ENCODE results near the gene DUSP11.
"Not testable (repeated sequence)": the region's sequence is repeated elsewhere in the genome, so short reads cannot be mapped to it uniquely, and the experiment has no call there.

DUSP11 gene

GRCh38 chr2:73736855-73737779 lies 42.8 kb downstream of the DUSP11 start, which contains the start of gene TPRKB:
TPRKB (minus strand) TSS chr2:73737345; CDS start chr2:73734569, 2,776 bp downstream.
- Histone ChIP-seq H3K36me3 (ENCODE audit: insufficient read depth, low read length) (peaks cover 12% of the 10 kb centered on the region), H3K4me1 (ENCODE audit: insufficient read depth, low read length) (peaks cover 11% of the 10 kb centered on the region), H3K27ac (ENCODE audit: low read depth, low read length) (peak within 1 kb of the TSS; percentile 73), H3K27me3 (ENCODE audit: control insufficient read depth in 1 of 2, insufficient read depth in 2 of 2, low read length in 2 of 2) (no peaks in the 10 kb centered on the region), H3K9ac (ENCODE audit: low read length) (peak within 1 kb of the TSS; percentile 85), H3K4me3 (ENCODE audit: low read depth in 1 of 2, low read length in 2 of 2) (peak within 1 kb of the TSS; percentile 84 to 99), H3K9me3 (ENCODE audit: low read length) (no peaks in the 10 kb centered on the region)

- Histone ChIP-seq H3K36me3 (ENCODE audit: insufficient read depth, low read length) (peaks cover 14% of the 10 kb centered on the region), H3K4me1 (ENCODE audit: insufficient read depth, low read length) (peaks cover 11% of the 10 kb centered on the region), H3K4me3 (ENCODE audit: low read depth in 1 of 2, low read length in 2 of 2) (peak overlapping the region; percentile 84 to 99), H3K27me3 (ENCODE audit: control insufficient read depth in 1 of 2, insufficient read depth in 2 of 2, low read length in 2 of 2) (no peaks in the 10 kb centered on the region), H3K9ac (ENCODE audit: low read length) (peak overlapping the region; percentile 85), H3K27ac (ENCODE audit: low read depth, low read length) (peak overlapping the region; percentile 73), H3K9me3 (ENCODE audit: low read length) (no peaks in the 10 kb centered on the region)
Observed at GRCh38 chr2:73736378-73736777, 43.5 kb downstream of the DUSP11 start.

GRCh38 chr2:73730810-73731209 lies 49.1 kb downstream of the DUSP11 start:
- peaks cover under 1% of the 10 kb centered on the region for H3K4me1 ChIP-seq (ENCODE audit: insufficient read depth, low read length)
- H3K9me3 ChIP-seq (ENCODE audit: low read length), result no peaks in the 10 kb centered on the region
- no peaks in the 10 kb centered on the region for H3K27me3 ChIP-seq (ENCODE audit: control insufficient read depth in 1 of 2, insufficient read depth in 2 of 2, low read length in 2 of 2)
- H3K27ac ChIP-seq (ENCODE audit: low read depth, low read length), result no peak overlapping the region
- H3K4me3 ChIP-seq (ENCODE audit: low read depth in 1 of 2, low read length in 2 of 2), result no peak overlapping the region
- H3K36me3 ChIP-seq (ENCODE audit: insufficient read depth, low read length), result peaks cover 35% of the 10 kb centered on the region
- H3K9ac ChIP-seq (ENCODE audit: low read length), result no peak overlapping the region

DNA sequence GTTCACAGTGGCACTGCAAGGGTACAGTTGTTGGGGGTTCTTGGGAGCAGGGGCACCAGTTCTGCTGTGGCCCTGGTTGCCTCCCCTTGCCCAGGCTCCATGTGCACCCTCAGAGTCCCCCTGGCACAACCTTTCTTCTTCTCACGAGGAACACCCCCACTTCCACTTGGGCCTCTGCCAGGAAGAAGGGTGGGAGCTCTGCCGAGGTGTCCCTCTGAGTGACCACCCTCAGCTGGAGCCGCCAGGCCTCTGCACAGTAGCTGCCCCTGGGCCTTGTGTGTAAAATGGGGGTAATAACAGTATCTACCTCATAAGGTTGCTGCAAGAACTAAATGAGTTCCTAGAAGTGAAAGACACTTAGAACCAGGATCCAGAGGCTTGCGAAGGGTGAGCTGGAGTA lies 51.2 kb downstream of the DUSP11 start:
- Histone ChIP-seq H3K4me1 (ENCODE audit: insufficient read depth, low read length) (no peaks in the 10 kb centered on the region), H3K4me3 (ENCODE audit: low read depth in 1 of 2, low read length in 2 of 2) (no peak overlapping the region), H3K9me3 (ENCODE audit: low read length) (no peaks in the 10 kb centered on the region), H3K9ac (ENCODE audit: low read length) (no peak overlapping the region), H3K27ac (ENCODE audit: low read depth, low read length) (no peak overlapping the region), H3K36me3 (ENCODE audit: insufficient read depth, low read length) (peaks cover 35% of the 10 kb centered on the region), H3K27me3 (ENCODE audit: control insufficient read depth in 1 of 2, insufficient read depth in 2 of 2, low read length in 2 of 2) (no peaks in the 10 kb centered on the region)

DNA sequence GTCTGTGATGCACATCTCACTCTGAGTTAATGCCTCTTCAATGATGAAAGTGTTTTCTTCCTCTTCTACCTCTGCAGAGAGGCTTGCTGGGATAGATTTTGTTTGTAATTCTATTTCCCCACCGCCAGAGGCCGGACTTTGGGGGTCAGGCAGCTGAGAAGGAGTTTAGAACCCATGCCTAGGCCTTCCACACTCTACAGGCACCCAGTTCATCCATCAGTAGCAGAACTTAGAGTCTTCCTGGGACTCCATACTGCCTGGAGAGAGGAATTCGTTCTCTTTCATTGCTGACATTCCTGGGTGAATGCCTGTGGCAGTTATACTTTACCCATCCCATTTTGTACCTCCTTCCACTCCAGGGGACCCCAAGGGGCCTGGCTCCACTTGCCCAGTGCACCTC lies 51.9 kb downstream of the DUSP11 start:
- Histone ChIP-seq H3K4me1 (ENCODE audit: insufficient read depth, low read length) (no peaks in the 10 kb centered on the region), H3K36me3 (ENCODE audit: insufficient read depth, low read length) (peaks cover 35% of the 10 kb centered on the region)

GRCh38 chr2:73726657-73727056 lies 53.2 kb downstream of the DUSP11 start:
- H3K4me3 ChIP-seq (ENCODE audit: low read depth in 1 of 2, low read length in 2 of 2); H3K9ac ChIP-seq (ENCODE audit: low read length); H3K4me1 ChIP-seq (ENCODE audit: insufficient read depth, low read length); H3K27me3 ChIP-seq (ENCODE audit: control insufficient read depth in 1 of 2, insufficient read depth in 2 of 2, low read length in 2 of 2); H3K9me3 ChIP-seq (ENCODE audit: low read length); H3K27ac ChIP-seq (ENCODE audit: low read depth, low read length): not testable (repeated sequence)
- H3K36me3 ChIP-seq (ENCODE audit: insufficient read depth, low read length), result peaks cover 24% of the 10 kb centered on the region

More for the DNA sequence above, 51.9 kb downstream of the DUSP11 start:
- Histone ChIP-seq H3K4me3 (ENCODE audit: low read depth in 1 of 2, low read length in 2 of 2) (no peak overlapping the region), H3K9me3 (ENCODE audit: low read length) (no peaks in the 10 kb centered on the region), H3K27ac (ENCODE audit: low read depth, low read length) (no peak overlapping the region), H3K9ac (ENCODE audit: low read length) (no peak overlapping the region), H3K27me3 (ENCODE audit: control insufficient read depth in 1 of 2, insufficient read depth in 2 of 2, low read length in 2 of 2) (no peaks in the 10 kb centered on the region)

DNA sequence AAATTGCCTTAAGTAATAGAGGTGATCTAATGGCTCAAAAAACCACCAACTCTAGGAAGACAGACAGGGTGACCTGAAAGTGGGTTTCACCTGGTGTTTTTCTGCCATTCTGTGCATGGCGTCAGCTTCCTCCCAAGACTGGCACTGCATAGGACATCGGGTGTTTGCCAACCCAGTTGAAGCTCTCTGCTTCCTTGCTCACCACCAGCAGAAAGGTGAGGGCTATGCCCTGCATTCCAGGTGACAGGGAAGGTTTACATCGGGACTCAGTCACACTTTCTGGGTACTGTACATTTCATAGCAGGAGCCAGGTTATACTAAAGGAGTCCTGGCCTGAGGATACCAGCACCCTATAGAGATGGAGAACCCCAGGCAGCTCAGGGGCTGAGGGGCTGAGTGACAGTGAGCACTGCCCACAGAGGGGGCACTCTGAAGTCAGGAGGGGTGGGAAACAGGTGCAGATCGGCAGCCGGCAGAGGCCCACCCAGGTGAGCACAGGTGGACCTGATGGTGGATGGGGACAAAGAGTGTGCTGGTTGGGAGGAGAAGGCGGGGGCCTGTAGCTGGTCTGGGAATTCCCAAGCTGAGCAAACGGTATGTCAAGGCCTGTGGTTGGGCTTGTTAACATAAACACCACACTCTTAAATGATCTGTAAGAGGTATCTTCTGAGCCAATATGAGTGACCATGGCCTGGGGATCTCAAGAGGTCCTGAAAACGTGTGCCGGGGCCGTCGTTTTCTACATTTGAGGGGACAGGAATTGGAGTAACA lies 60.9 kb downstream of the DUSP11 start:
- Histone ChIP-seq H3K27me3 (ENCODE audit: control insufficient read depth in 1 of 2, insufficient read depth in 2 of 2, low read length in 2 of 2) (no peaks in the 10 kb centered on the region), H3K4me3 (ENCODE audit: low read depth in 1 of 2, low read length in 2 of 2) (no peak overlapping the region), H3K36me3 (ENCODE audit: insufficient read depth, low read length) (no peaks in the 10 kb centered on the region), H3K9me3 (ENCODE audit: low read length) (no peaks in the 10 kb centered on the region), H3K4me1 (ENCODE audit: insufficient read depth, low read length) (no peaks in the 10 kb centered on the region), H3K27ac (ENCODE audit: low read depth, low read length) (no peak overlapping the region), H3K9ac (ENCODE audit: low read length) (no peak overlapping the region)

GRCh38 chr2:73718421-73718820 lies 61.5 kb downstream of the DUSP11 start:
- Histone ChIP-seq H3K9me3 (ENCODE audit: low read length) (no peaks in the 10 kb centered on the region), H3K4me1 (ENCODE audit: insufficient read depth, low read length) (no peaks in the 10 kb centered on the region), H3K27me3 (ENCODE audit: control insufficient read depth in 1 of 2, insufficient read depth in 2 of 2, low read length in 2 of 2) (no peaks in the 10 kb centered on the region), H3K9ac (ENCODE audit: low read length) (no peak overlapping the region), H3K36me3 (ENCODE audit: insufficient read depth, low read length) (no peaks in the 10 kb centered on the region), H3K4me3 (ENCODE audit: low read depth in 1 of 2, low read length in 2 of 2) (no peak overlapping the region), H3K27ac (ENCODE audit: low read depth, low read length) (no peak overlapping the region)

GRCh38 chr2:73717695-73718094 lies 62.2 kb downstream of the DUSP11 start:
- not testable (repeated sequence) for H3K27ac ChIP-seq (ENCODE audit: low read depth, low read length)

GRCh38 chr2:73717251-73717606 lies 62.7 kb downstream of the DUSP11 start:
- Histone ChIP-seq H3K27me3 (ENCODE audit: control insufficient read depth in 1 of 2, insufficient read depth in 2 of 2, low read length in 2 of 2) (no peaks in the 10 kb centered on the region), H3K4me1 (ENCODE audit: insufficient read depth, low read length) (no peaks in the 10 kb centered on the region), H3K27ac (ENCODE audit: low read depth, low read length) (peak overlapping the region; percentile 7), H3K36me3 (ENCODE audit: insufficient read depth, low read length) (no peaks in the 10 kb centered on the region), H3K4me3 (ENCODE audit: low read depth in 1 of 2, low read length in 2 of 2) (no peak overlapping the region), H3K9me3 (ENCODE audit: low read length) (no peaks in the 10 kb centered on the region), H3K9ac (ENCODE audit: low read length) (no peak overlapping the region)

More at GRCh38 chr2:73717695-73718094, 62.2 kb downstream of the DUSP11 start:
- H3K9me3 ChIP-seq (ENCODE audit: low read length); H3K36me3 ChIP-seq (ENCODE audit: insufficient read depth, low read length); H3K27me3 ChIP-seq (ENCODE audit: control insufficient read depth in 1 of 2, insufficient read depth in 2 of 2, low read length in 2 of 2); H3K4me1 ChIP-seq (ENCODE audit: insufficient read depth, low read length); H3K4me3 ChIP-seq (ENCODE audit: low read depth in 1 of 2, low read length in 2 of 2); H3K9ac ChIP-seq (ENCODE audit: low read length): not testable (repeated sequence)

- Histone ChIP-seq H3K27me3 (ENCODE audit: control insufficient read depth in 1 of 2, insufficient read depth in 2 of 2, low read length in 2 of 2) (no peaks in the 10 kb centered on the region), H3K27ac (ENCODE audit: low read depth, low read length) (peak overlapping the region; percentile 7), H3K9ac (ENCODE audit: low read length) (no peak overlapping the region)
Observed at GRCh38 chr2:73716543-73717250, 63.2 kb downstream of the DUSP11 start.

More at GRCh38 chr2:73716543-73717250, 63.2 kb downstream of the DUSP11 start:
- Histone ChIP-seq H3K4me1 (ENCODE audit: insufficient read depth, low read length) (no peaks in the 10 kb centered on the region), H3K9me3 (ENCODE audit: low read length) (no peaks in the 10 kb centered on the region), H3K4me3 (ENCODE audit: low read depth in 1 of 2, low read length in 2 of 2) (no peak overlapping the region), H3K36me3 (ENCODE audit: insufficient read depth, low read length) (no peaks in the 10 kb centered on the region)
